Adrenal gland (tissue), 12 donors: Measurements from ENCODE around the gene EFCC1. TPM values are rescaled to one million over a fixed set of nuclear protein-coding genes. Genes with fewer than 3 reads are reported as not detected.

Source experiments
- DNase-seq, 7 donors: peaks; one replicate each; pipeline ENCODE4 v3.0.0-alpha.2; 2019 to 2020
- H3K27ac ChIP-seq, 5 donors: fragments of 200-600 bp; sonication (generic) in 4 of 5; 1 replicate in 3 of 5; 2 replicates in 2 of 5; pipeline versions ENCODE4 v1.5.1 to v1.8.0; 2016 to 2020; ENCODE audit warnings: mild to moderate bottlenecking in 1 of 5
- H3K27me3 ChIP-seq: fragments of 200-600 bp; 2 replicates; pipeline ENCODE4 v1.8.0; 2021
- H3K36me3 ChIP-seq, 2 donors: fragments of 200-600 bp; replicated peaks in 1 of 2; 1 replicate in 1 of 2; 2 replicates in 1 of 2; pipeline versions ENCODE4 v1.5.1 to v1.8.0; 2018 to 2022
- H3K4me1 ChIP-seq, 2 donors: fragments of 200-600 bp; replicated peaks in 1 of 2; 1 replicate in 1 of 2; 2 replicates in 1 of 2; pipeline versions ENCODE4 v1.5.1 to v1.8.0; 2018 to 2021
- H3K4me3 ChIP-seq, 4 donors: fragments of 200-600 bp; sonication (generic) in 3 of 4; one replicate each; pipeline ENCODE4 v1.5.1; 2016 to 2018
- H3K9me3 ChIP-seq, 3 donors: fragments of 200-600 bp; sonication (generic) in 1 of 3; replicated peaks in 1 of 3; 1 replicate in 2 of 3; 2 replicates in 1 of 3; pipeline versions ENCODE4 v1.5.1 to v1.8.0; 2016 to 2021
- CTCF ChIP-seq, 6 experiments: fragments of 450-650 bp in 4 of 6; fragments of 200-600 bp in 2 of 6; sonication (generic) in 1 of 6; IDR thresholded peaks; 1 replicate in 5 of 6; 2 replicates in 1 of 6; pipeline versions ENCODE4 v1.5.1 to v1.8.0; 2016 to 2021; ENCODE audit warnings: antibody characterized with exemption in 6 of 6, mild to moderate bottlenecking in 2 of 6, moderate library complexity in 1 of 6
- POLR2A ChIP-seq, 2 donors: fragments of 450-650 bp; IDR thresholded peaks; one replicate each; pipeline ENCODE4 v1.6.1; 2017; ENCODE audit warnings: antibody characterized with exemption in 2 of 2, mild to moderate bottlenecking in 2 of 2, moderate library complexity in 1 of 2
- WGBS, 4 donors: extraction: QIAGEN DNeasy Blood & Tissue Kit in 2 of 4; methylation state at CpG; one replicate each; pipeline versions ENCODE4 v1.1.5 to v1.1.7; 2013 to 2017; 5-methylcytosine and 5-hydroxymethylcytosine counted together
- intact Hi-C, 2 donors: fragments of 100-400 bp; cut with DNase I; formaldehyde crosslinking; loops; one replicate each; pipeline versions ENCODE4 v1.14.1 to v1.15.0; 2022 to 2023
- polyA plus RNA-seq, 3 donors: library from polyadenylated mRNA; stranded (reverse); fragments of 200-250 nt in 2 of 3; fragments of 350-450 nt in 1 of 3; fragmentation: Illumina TruSeq in 1 of 3; extraction: RNeasy Lipid Tissue Mini Kit (QIAGEN cat#74804) in 1 of 3; gene quantifications; one replicate each; pipeline ENCODE4 v1.2.3, GENCODE V29; 2013 to 2014
- total RNA-seq, 9 donors: library from RNA; depleted of rRNA in 4 of 9; stranded (reverse); fragments of >200 nt in 4 of 9; fragments of 120-200 nt in 1 of 9; fragmentation: NEBNext Ultra II Directional in 1 of 9; extraction: Animal tissue kit (Norgen Biotek cat#: 25700) in 1 of 9; gene quantifications; one replicate each; pipeline versions ENCODE4 v1.1.0 to v1.2.4, GENCODE V29; 2013 to 2023
- donor health status: healthy with polysubstance abuse.
- donor health status: Bipolar disorder and iron deficiency.
- donor health status: DM: yes; HTN: yes; CAD: no.
- donor health status: DM: no; HTN: no; CAD: no.
- donor health status: DM: no; HTN: no; CAD: no.
- donor health status: DM: yes; HTN: yes; CAD: no.

Gene EFCC1
- total and polyA plus RNA-seq, 12 donors: 0.46 to 6.0 (median 1.8) TPM

DNA sequence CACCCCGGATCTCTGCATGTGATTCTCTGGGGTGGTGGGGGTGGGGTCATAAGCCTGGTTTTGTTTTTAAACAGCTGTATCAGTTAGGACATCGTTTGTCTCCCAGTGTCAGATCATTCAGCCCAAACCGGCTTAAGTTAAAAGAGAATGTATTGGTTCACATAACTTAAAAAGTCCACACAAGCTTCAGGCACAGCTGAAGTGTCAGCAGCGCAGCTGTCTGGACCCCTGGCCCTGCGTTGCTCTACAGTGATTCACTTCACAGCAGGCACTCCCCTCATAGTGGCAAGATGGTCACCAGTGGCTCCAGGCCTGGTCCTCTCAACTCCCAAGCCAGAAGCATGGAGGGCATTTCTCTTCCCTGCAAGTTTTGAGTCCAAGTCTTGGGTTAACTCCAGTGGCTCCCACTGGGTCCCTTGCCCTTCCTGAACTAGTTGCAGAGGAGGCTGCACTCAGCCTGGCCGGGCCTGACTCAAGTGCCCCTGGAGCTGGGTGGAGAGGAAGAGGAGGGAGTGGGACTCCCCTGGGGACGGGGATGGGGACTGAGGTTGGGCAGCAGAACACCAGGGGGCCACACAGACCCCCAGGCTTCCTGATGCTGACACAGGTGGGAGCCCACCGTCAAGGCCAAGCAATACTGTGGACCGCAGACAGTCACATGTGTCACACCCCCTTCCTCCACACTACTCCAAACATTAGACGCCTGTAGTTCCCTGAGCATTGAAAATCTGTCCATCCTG lies 30.5 kb downstream of the EFCC1 start:
- Histone ChIP-seq H3K9me3 (no peaks in the 10 kb centered on the region), H3K4me3 (no peak overlapping the region), H3K27ac (no peak overlapping the region), H3K4me1 (peaks cover 0 to 9% of the 10 kb centered on the region in 2 donors), H3K36me3 (no peaks in the 10 kb centered on the region), H3K27me3 (no peaks in the 10 kb centered on the region)
- DNase-seq: no peak
- WGBS, 4 donors: 75 to 88% (median 80%) methylated on average over 9 to 10 of the region's 10 CpGs
- TF ChIP-seq CTCF (IDR thresholded peaks at IDR 0.05): no peak
- no peak for TF ChIP-seq POLR2A (IDR thresholded peaks at IDR 0.05)
- intact Hi-C loops: no loop called here

- 86 to 96% (median 88%) methylated on average over 12 to 14 of the region's 14 CpGs for WGBS, 4 donors
These were observed 31.6 kb downstream of the EFCC1 start for GRCh38 chr3:129032716-129033115.

GRCh38 chr3:129033151-129033550 lies 32.0 kb downstream of the EFCC1 start:
- DNase-seq: no peak
- Histone ChIP-seq H3K27ac (no peak overlapping the region), H3K36me3 (no peaks in the 10 kb centered on the region), H3K4me3 (no peak overlapping the region), H3K27me3 (no peaks in the 10 kb centered on the region), H3K4me1 (no peaks in the 10 kb centered on the region), H3K9me3 (no peaks in the 10 kb centered on the region)
- intact Hi-C loops: no loop called here
- TF ChIP-seq POLR2A (IDR thresholded peaks at IDR 0.05) (no peak), CTCF (IDR thresholded peaks at IDR 0.05) (no peak)
- 81 to 89% (median 86%) methylated on average over 7 of the region's 7 CpGs for WGBS, 4 donors

More at GRCh38 chr3:129032716-129033115, 31.6 kb downstream of the EFCC1 start:
- no peaks in the 10 kb centered on the region for H3K9me3 ChIP-seq
- no peak overlapping the region for H3K4me3 ChIP-seq
- no peak overlapping the region for H3K27ac ChIP-seq
- intact Hi-C loops: no loop called here
- TF ChIP-seq POLR2A (IDR thresholded peaks at IDR 0.05) (no peak), CTCF (IDR thresholded peaks at IDR 0.05) (no peak)
- no peaks in the 10 kb centered on the region for H3K36me3 ChIP-seq
- H3K4me1 ChIP-seq: no peaks in the 10 kb centered on the region
- no peaks in the 10 kb centered on the region for H3K27me3 ChIP-seq
- no peak for DNase-seq

DNA sequence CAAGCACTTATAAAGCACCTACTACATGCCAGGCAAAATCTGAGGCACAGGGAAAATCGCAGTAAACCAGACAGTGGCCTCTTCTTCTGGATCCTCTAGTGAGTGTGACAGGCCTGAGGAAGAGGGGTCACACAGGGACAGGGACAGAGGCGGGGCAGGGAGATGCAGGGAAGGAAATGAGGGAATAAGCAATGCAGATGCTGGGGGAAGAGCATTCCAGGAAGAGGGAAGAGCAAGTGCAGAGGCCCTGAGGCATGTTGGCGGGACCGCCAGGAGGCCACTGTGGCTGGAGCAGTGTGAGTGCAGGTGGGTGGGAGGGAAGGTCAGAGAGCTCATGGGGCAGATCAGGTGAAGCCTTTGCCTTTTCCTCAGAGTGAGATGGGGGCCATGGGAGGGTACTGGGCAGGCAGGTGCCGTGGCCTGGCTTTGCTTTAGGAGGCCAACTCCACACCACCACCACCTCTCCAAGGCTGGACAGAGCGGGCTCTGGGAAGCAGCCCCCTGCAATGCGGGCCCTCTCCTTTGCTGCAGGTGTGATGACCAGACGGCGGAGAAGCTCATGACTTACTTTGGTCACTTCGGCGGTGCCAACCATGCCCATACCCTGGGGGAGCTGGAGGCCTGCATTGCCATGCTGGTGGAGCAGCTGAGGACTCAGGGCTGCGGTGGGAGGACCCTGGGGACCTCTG lies 32.7 kb downstream of the EFCC1 start:
- no peak for DNase-seq
- Histone ChIP-seq H3K27ac (no peak overlapping the region), H3K4me3 (no peak overlapping the region), H3K27me3 (no peaks in the 10 kb centered on the region), H3K9me3 (no peaks in the 10 kb centered on the region), H3K4me1 (no peaks in the 10 kb centered on the region), H3K36me3 (no peaks in the 10 kb centered on the region)
- intact Hi-C loops: no loop called here
- no peak for TF ChIP-seq POLR2A (IDR thresholded peaks at IDR 0.05)
- WGBS, 4 donors: 84 to 92% (median 87%) methylated on average over 7 to 12 of the region's 12 CpGs
